Endodermal cell (in vitro differentiated cells): Measurements from ENCODE around the gene SLC1A6. TPM values are rescaled to one million over a fixed set of nuclear protein-coding genes. Genes with fewer than 3 reads are reported as not detected.
A peak's percentile ranks its signal among the peaks of the same experiment; 100 is the strongest.

Experiments
- DNase-seq: peaks from one replicate; pipeline ENCODE4 v3.0.0-alpha.2; 2017
- H3K27ac ChIP-seq: 2 replicates; pipeline ENCODE4 v1.5.1; 2013; ENCODE audit warnings: mild to moderate bottlenecking, low read depth, low read length, moderate library complexity
- H3K27me3 ChIP-seq: 2 replicates; pipeline ENCODE4 v1.6.1; 2013; ENCODE audit warnings: mild to moderate bottlenecking, low read length, moderate library complexity; ENCODE audit not compliant: insufficient read depth, control insufficient read depth, poor library complexity, severe bottlenecking
- H3K36me3 ChIP-seq: 2 replicates; pipeline ENCODE4 v1.7.0; 2013; ENCODE audit warnings: mild to moderate bottlenecking, low read length, moderate library complexity; ENCODE audit not compliant: control insufficient read depth, insufficient read depth
- H3K4me1 ChIP-seq: one replicate; pipeline ENCODE4 v1.7.0; 2013; ENCODE audit warnings: low read length; ENCODE audit not compliant: control insufficient read depth, insufficient read depth
- H3K4me3 ChIP-seq: 2 replicates; pipeline ENCODE4 v1.5.1; 2013; ENCODE audit warnings: mild to moderate bottlenecking, low read length, moderate library complexity
- H3K9ac ChIP-seq: 2 replicates; pipeline ENCODE4 v1.6.1; 2013; ENCODE audit warnings: mild to moderate bottlenecking, low read length, moderate library complexity; ENCODE audit not compliant: poor library complexity, severe bottlenecking; ENCODE audit errors: extremely low read depth
- H3K9me3 ChIP-seq: 2 replicates; pipeline ENCODE4 v1.6.1; 2013; ENCODE audit warnings: mild to moderate bottlenecking, low read length, moderate library complexity; ENCODE audit not compliant: control insufficient read depth
- H3K27ac Mint-ChIP-seq: 2 replicates; pipeline ENCODE4 v1.8.0; 2020; ENCODE audit warnings: mixed read lengths
- H3K27me3 Mint-ChIP-seq: 2 replicates; pipeline ENCODE4 v1.8.0; 2021; ENCODE audit warnings: mild to moderate bottlenecking, mixed read lengths; ENCODE audit not compliant: insufficient read depth
- H3K36me3 Mint-ChIP-seq: 2 replicates; pipeline ENCODE4 v1.8.0; 2020; ENCODE audit warnings: low read depth, mixed read lengths
- H3K4me1 Mint-ChIP-seq: 2 replicates; pipeline ENCODE4 v1.8.0; 2020; ENCODE audit warnings: mixed read lengths
- H3K4me3 Mint-ChIP-seq: 2 replicates; pipeline ENCODE4 v1.8.0; 2020; ENCODE audit warnings: mild to moderate bottlenecking, moderate library complexity, mixed read lengths
- H3K9me3 Mint-ChIP-seq: 2 replicates; pipeline ENCODE4 v1.8.0; 2020; ENCODE audit warnings: mild to moderate bottlenecking, mixed read lengths
- WGBS, 2 experiments: methylation state at CpG; one replicate each; pipeline versions ENCODE4 v1.1.5 to v1.1.7; 2013; ENCODE audit warnings: missing lambda C conversion rate in 2 of 2, mixed read lengths in 1 of 2; ENCODE audit not compliant: insufficient coverage in 1 of 2, insufficient read length in 1 of 2; 5-methylcytosine and 5-hydroxymethylcytosine counted together
- total RNA-seq, 2 donors: library from RNA; stranded (reverse); fragmentation: NEBNext Ultra II Directional in 1 of 2; extraction: Animal tissue kit (Norgen Biotek cat#: 25700) in 1 of 2; gene quantifications; 2 replicates in 1 of 2; 3 replicates in 1 of 2; pipeline ENCODE4 v1.2.1, GENCODE V29; 2021
- TF ChIP-seq, protein P1 (sequence below): fragments of 200-600 bp; sonication (generic); conservative IDR thresholded peaks from 2 replicates; pipeline ENCODE4 v1.5.0; 2021; ENCODE audit warnings: antibody characterized with exemption, mild to moderate bottlenecking

Gene SLC1A6
- total RNA-seq, 2 donors from 2014 or later = 0.86 to 3.1 TPM

DNA sequence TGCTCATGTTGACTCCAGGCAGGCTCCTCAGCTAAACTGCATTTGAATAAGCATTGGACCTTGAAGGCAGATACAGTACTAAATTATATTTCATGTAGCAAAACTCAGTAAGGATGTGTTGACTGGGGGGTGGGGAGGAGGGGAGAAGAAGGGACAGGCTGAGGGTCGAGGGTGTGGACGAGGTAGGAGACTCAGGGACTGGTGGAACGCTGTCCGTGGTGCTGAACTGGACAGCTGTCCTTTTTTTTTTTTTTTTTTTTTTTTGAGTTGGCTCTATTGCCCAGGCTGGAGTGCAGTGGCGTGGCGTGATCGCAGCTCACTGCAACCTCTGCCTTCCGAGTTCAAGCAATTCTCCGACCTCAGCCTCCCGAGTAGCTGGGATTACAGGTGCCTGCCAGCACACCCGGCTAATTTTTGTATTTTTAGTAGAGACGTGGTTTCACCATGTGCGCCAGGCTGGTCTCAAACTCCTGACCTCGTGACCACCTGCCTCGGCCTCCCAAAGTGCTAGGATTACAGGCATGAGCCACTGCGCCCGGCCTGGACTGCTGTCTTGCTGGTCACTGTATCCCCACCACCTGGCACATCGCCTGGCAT, 36.4 kb upstream of the SLC1A6 start:
- DNase-seq = peak; percentile 82
- H3K27me3 Mint-ChIP-seq = peaks cover 30% of the 10 kb centered on the region
- TF ChIP-seq, protein P1, sequence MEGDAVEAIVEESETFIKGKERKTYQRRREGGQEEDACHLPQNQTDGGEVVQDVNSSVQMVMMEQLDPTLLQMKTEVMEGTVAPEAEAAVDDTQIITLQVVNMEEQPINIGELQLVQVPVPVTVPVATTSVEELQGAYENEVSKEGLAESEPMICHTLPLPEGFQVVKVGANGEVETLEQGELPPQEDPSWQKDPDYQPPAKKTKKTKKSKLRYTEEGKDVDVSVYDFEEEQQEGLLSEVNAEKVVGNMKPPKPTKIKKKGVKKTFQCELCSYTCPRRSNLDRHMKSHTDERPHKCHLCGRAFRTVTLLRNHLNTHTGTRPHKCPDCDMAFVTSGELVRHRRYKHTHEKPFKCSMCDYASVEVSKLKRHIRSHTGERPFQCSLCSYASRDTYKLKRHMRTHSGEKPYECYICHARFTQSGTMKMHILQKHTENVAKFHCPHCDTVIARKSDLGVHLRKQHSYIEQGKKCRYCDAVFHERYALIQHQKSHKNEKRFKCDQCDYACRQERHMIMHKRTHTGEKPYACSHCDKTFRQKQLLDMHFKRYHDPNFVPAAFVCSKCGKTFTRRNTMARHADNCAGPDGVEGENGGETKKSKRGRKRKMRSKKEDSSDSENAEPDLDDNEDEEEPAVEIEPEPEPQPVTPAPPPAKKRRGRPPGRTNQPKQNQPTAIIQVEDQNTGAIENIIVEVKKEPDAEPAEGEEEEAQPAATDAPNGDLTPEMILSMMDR = no peak
- no peak overlapping the region for H3K27ac ChIP-seq
- H3K36me3 Mint-ChIP-seq = no peaks in the 10 kb centered on the region
- WGBS, 2 experiments = 64 to 73% methylated on average over 15 to 18 of the region's 18 CpGs
- H3K4me1 ChIP-seq = no peaks in the 10 kb centered on the region
- H3K9me3 ChIP-seq = peaks cover 30% of the 10 kb centered on the region
- H3K9ac ChIP-seq = no peak overlapping the region
- no peaks in the 10 kb centered on the region for H3K4me1 Mint-ChIP-seq
- no peak overlapping the region for H3K27ac Mint-ChIP-seq
- no peak overlapping the region for H3K4me3 ChIP-seq
- H3K36me3 ChIP-seq = no peaks in the 10 kb centered on the region
- H3K9me3 Mint-ChIP-seq = peaks cover 69% of the 10 kb centered on the region
- no peaks in the 10 kb centered on the region for H3K27me3 ChIP-seq
- H3K4me3 Mint-ChIP-seq = no peak overlapping the region

DNA sequence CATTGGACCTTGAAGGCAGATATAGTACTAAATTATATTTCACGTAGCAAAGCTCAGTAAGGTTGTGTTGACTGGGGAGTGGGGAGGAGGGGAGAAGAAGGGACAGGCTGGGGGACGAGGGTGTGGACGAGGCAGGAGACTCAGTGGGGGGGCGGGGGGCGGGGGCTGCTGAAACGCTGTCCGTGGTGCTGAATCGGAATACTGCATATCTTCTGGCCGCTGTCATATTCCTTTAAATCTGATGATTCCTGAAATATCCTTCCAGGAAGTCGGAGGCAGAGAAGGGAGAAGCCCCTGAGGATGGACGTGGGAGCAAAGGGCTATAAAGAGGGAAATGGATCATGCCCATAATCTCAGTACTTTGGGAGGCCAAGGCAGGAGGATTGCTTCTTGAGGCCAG, 34.9 kb upstream of the SLC1A6 start:
- Histone ChIP-seq H3K27ac (no peak overlapping the region), H3K9ac (no peak overlapping the region), H3K4me1 (no peaks in the 10 kb centered on the region), H3K4me3 (no peak overlapping the region), H3K9me3 (peaks cover 36% of the 10 kb centered on the region), H3K36me3 (no peaks in the 10 kb centered on the region), H3K27me3 (no peaks in the 10 kb centered on the region)
- Mint-ChIP-seq H3K9me3 (peaks cover 70% of the 10 kb centered on the region), H3K27ac (no peak overlapping the region), H3K4me3 (no peak overlapping the region), H3K4me1 (no peaks in the 10 kb centered on the region), H3K36me3 (no peaks in the 10 kb centered on the region), H3K27me3 (peaks cover 45% of the 10 kb centered on the region)
- WGBS, 2 experiments = 40 to 48% methylated on average over 3 to 9 of the region's 11 CpGs
- TF ChIP-seq, protein P1 = no peak
- DNase-seq = peak; percentile 85

DNA sequence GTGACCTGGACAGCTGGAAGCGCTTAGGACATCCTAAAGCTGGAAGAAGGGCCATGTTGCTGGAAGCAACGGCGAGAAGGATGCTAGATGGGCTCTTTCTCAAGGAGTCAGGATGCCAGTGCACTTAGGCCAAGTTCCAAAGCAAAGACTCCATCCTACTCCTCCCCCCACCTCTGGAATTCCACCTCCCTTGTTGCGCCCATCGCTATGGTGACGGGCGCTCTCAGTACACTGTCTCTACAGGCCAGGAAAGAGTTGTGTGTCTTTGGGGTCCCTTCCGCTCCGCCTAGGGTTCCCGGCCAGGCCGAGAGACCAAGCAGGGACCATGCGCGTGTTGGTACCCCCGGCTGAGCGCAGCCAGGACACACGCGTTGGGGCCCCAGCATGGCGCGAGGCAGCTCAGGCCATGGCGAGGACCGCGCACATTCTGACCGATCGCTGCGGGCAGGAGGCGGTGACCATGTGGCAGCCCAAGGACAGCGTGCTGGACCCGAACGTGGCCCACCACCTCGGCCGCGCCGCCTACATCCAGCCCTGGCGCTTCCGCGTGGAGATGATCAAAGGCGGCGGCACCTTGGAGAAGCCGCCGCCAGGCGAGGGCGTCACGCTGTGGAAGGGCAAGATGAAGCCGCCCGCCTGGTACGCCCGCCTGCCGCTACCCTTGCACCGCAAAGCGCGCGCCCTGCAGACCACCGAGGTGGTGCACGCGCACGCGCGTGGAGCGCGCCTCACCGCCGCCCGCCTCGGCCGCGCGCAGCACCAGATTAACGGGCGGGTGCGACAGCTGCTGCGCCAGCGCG, 31.0 kb upstream of the SLC1A6 start:
- DNase-seq = peak; percentile 83
- Histone ChIP-seq H3K27ac (no peak overlapping the region), H3K9me3 (peaks cover 37% of the 10 kb centered on the region), H3K27me3 (no peaks in the 10 kb centered on the region), H3K4me1 (no peaks in the 10 kb centered on the region), H3K4me3 (no peak overlapping the region), H3K9ac (no peak overlapping the region), H3K36me3 (no peaks in the 10 kb centered on the region)
- H3K27me3 Mint-ChIP-seq = peaks cover 48% of the 10 kb centered on the region
- no peak overlapping the region for H3K4me3 Mint-ChIP-seq
- no peak overlapping the region for H3K27ac Mint-ChIP-seq
- H3K36me3 Mint-ChIP-seq = no peaks in the 10 kb centered on the region
- TF ChIP-seq, protein P1 = no peak
- peaks cover 61% of the 10 kb centered on the region for H3K9me3 Mint-ChIP-seq
- H3K4me1 Mint-ChIP-seq = no peaks in the 10 kb centered on the region
- 62 to 84% methylated on average over 60 to 73 of the region's 73 CpGs for WGBS, 2 experiments
